ENCODE results near the gene ETS2. TPM values are rescaled to one million over a fixed set of nuclear protein-coding genes. Genes with fewer than 3 reads are reported as not detected.

ETS2 gene
- polyA plus RNA-seq, 1 donor (not counting 4 experiments of a cell fraction or from before 2014, with no cell fraction given): 58.5 TPM

DNA sequence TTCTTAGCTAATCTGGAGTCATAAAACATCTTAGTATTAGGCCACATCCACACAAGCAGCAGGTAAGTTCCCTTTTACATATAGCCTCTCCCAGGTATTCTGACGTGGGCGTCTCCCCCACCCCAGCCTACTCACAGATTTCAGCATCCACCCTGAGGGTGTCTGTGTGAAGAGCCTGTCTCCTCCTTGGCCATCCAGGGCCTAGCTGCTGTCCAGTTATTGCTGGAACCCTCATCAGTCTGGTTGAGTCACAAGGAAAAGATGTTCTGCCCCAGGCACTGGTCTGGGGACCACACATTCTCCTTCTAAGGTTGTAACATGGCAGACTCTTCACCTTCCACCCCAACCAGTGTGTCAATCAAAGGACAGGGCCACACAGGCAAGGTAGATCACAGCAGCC, 57.6 kb downstream of the ETS2 start:
- no peaks in the 10 kb centered on the region for H3K9me1 ChIP-seq (ENCODE audit: control insufficient read depth, extremely low read depth, insufficient read depth, low read length)
- no peaks in the 10 kb centered on the region for H3K79me2 ChIP-seq (ENCODE audit: control insufficient read depth, insufficient read depth, low read length)
- TF ChIP-seq, protein P1, sequence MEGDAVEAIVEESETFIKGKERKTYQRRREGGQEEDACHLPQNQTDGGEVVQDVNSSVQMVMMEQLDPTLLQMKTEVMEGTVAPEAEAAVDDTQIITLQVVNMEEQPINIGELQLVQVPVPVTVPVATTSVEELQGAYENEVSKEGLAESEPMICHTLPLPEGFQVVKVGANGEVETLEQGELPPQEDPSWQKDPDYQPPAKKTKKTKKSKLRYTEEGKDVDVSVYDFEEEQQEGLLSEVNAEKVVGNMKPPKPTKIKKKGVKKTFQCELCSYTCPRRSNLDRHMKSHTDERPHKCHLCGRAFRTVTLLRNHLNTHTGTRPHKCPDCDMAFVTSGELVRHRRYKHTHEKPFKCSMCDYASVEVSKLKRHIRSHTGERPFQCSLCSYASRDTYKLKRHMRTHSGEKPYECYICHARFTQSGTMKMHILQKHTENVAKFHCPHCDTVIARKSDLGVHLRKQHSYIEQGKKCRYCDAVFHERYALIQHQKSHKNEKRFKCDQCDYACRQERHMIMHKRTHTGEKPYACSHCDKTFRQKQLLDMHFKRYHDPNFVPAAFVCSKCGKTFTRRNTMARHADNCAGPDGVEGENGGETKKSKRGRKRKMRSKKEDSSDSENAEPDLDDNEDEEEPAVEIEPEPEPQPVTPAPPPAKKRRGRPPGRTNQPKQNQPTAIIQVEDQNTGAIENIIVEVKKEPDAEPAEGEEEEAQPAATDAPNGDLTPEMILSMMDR (optimal IDR thresholded peaks at IDR 0.05 in 1 of 3, IDR thresholded peaks at IDR 0.05 in 1 of 3, conservative IDR thresholded peaks at IDR 0.05 in 1 of 3; ENCODE audit: extremely low read depth in 1 of 3, insufficient read depth in 2 of 3, low read length in 3 of 3): no peak
- TF ChIP-seq EZH2 (IDR thresholded peaks at IDR 0.05; ENCODE audit: low read length): no peak
- dilution Hi-C loops (cut with MboI; ENCODE audit: extremely low pct_ligation_motif_present, low sequenced_read_pairs): no loop called here
- H3K9me3 ChIP-seq (ENCODE audit: control insufficient read depth, low read depth, low read length): no peaks in the 10 kb centered on the region
- no peak overlapping the region for H3K4me3 ChIP-seq (ENCODE audit: control insufficient read depth in 2 of 3, extremely low read depth in 1 of 3, insufficient read depth in 2 of 3, low read depth in 1 of 3, low read length in 3 of 3)
- no peak for DNase-seq (ENCODE audit: low read depth, low spot score)
- no peaks in the 10 kb centered on the region for H3K4me1 ChIP-seq (ENCODE audit: control insufficient read depth, extremely low read depth, insufficient read depth, low read length)
- H3K27ac ChIP-seq (ENCODE audit: control insufficient read depth, insufficient read depth, low read length): no peak overlapping the region
- H3K9ac ChIP-seq (ENCODE audit: control insufficient read depth, extremely low read depth, insufficient read depth, low read length): no peak overlapping the region
- H3K4me2 ChIP-seq (ENCODE audit: control insufficient read depth, extremely low read depth, insufficient read depth, low read depth, low read length): no peak overlapping the region
- no peaks in the 10 kb centered on the region for H4K20me1 ChIP-seq (ENCODE audit: control insufficient read depth, extremely low read depth, insufficient read depth, low read length)
- no peaks in the 10 kb centered on the region for H3K36me3 ChIP-seq (ENCODE audit: control insufficient read depth in 2 of 2, extremely low read depth in 1 of 2, insufficient read depth in 2 of 2, low read length in 2 of 2)
- H3K27me3 ChIP-seq (ENCODE audit: control insufficient read depth, extremely low read depth, insufficient read depth, low read length): no peaks in the 10 kb centered on the region
- no peak overlapping the region for H2AFZ ChIP-seq (ENCODE audit: control insufficient read depth, low read length)
- no peak for FAIRE-seq

DNA sequence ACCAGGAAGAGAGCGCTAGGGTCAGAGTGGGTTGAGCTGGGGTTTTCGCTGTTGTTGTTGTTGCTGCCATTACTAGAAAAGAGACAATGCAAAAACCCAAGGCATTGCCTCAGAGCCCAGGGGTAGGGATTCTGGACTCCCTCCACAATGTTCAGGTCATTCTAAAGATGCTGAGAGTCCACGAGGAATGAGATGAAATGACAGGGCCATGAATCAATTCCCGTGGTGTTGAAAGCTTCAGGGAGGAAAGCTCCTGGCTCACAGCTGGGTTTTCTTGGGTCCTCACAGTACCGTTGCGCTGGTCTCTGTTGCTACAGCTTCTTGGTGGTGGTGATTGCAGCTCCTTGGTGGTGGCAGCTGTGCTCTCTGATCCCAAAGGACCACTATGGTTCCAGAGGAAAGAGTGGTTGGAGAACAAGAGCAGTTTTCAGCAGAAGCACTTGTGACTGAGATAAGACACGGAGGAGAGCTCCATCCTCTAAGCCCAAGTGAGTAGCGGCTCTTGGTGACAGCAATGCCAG, 58.2 kb downstream of the ETS2 start:
- dilution Hi-C loops (cut with MboI; ENCODE audit: extremely low pct_ligation_motif_present, low sequenced_read_pairs): no loop called here
- FAIRE-seq: no peak
- Histone ChIP-seq H4K20me1 (ENCODE audit: control insufficient read depth, extremely low read depth, insufficient read depth, low read length) (no peaks in the 10 kb centered on the region), H3K4me1 (ENCODE audit: control insufficient read depth, extremely low read depth, insufficient read depth, low read length) (no peaks in the 10 kb centered on the region), H3K4me2 (ENCODE audit: control insufficient read depth, extremely low read depth, insufficient read depth, low read depth, low read length) (no peak overlapping the region), H3K9me1 (ENCODE audit: control insufficient read depth, extremely low read depth, insufficient read depth, low read length) (no peaks in the 10 kb centered on the region), H2AFZ (ENCODE audit: control insufficient read depth, low read length) (no peak overlapping the region), H3K27me3 (ENCODE audit: control insufficient read depth, extremely low read depth, insufficient read depth, low read length) (no peaks in the 10 kb centered on the region), H3K4me3 (ENCODE audit: control insufficient read depth in 2 of 3, extremely low read depth in 1 of 3, insufficient read depth in 2 of 3, low read depth in 1 of 3, low read length in 3 of 3) (no peak overlapping the region), H3K79me2 (ENCODE audit: control insufficient read depth, insufficient read depth, low read length) (no peaks in the 10 kb centered on the region), H3K9me3 (ENCODE audit: control insufficient read depth, low read depth, low read length) (no peaks in the 10 kb centered on the region), H3K27ac (ENCODE audit: control insufficient read depth, insufficient read depth, low read length) (no peak overlapping the region), H3K9ac (ENCODE audit: control insufficient read depth, extremely low read depth, insufficient read depth, low read length) (no peak overlapping the region), H3K36me3 (ENCODE audit: control insufficient read depth in 2 of 2, extremely low read depth in 1 of 2, insufficient read depth in 2 of 2, low read length in 2 of 2) (no peaks in the 10 kb centered on the region)
- no peak for DNase-seq (ENCODE audit: low read depth, low spot score)
- TF ChIP-seq EZH2 (IDR thresholded peaks at IDR 0.05; ENCODE audit: low read length): no peak
- TF ChIP-seq, protein P1 (optimal IDR thresholded peaks at IDR 0.05 in 1 of 3, IDR thresholded peaks at IDR 0.05 in 1 of 3, conservative IDR thresholded peaks at IDR 0.05 in 1 of 3; ENCODE audit: extremely low read depth in 1 of 3, insufficient read depth in 2 of 3, low read length in 3 of 3): no peak
